DND-41 (cell line): ENCODE results near the gene ZDHHC20.

Experiments
- CTCF ChIP-seq: IDR thresholded peaks from 2 replicates; pipeline ENCODE4 v1.5.1; 2012; ENCODE audit warnings: borderline replicate concordance, low read length, moderate library complexity, mild to moderate bottlenecking; ENCODE audit not compliant: poor library complexity, severe bottlenecking; ENCODE audit errors: extremely low read depth
- EZH2 ChIP-seq: IDR thresholded peaks from 3 replicates; pipeline ENCODE4 v1.6.1; 2012; ENCODE audit warnings: borderline replicate concordance, low read depth, mild to moderate bottlenecking, moderate library complexity, low read length, inconsistent platforms; ENCODE audit not compliant: severe bottlenecking

DNA sequence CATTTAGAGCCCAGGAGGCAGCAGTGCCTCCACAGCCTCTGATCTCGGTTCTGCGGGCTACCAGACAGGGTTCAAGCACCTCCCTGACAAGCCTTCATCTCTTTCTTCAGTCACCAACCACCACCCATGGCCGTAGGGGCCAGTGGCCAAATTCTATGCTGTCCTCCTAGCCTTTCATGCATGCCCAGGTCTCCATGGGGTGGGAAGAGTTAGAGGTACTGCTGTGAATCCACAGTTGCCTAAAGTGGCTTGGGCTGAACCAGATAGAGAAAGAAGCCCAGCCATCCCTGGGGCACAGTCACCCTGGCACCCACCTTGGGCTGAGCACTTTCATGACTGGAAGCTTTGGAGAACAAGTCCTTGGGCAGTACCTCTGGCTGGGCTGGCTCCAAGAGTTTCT, 97.4 kb downstream of the ZDHHC20 start:
- no peak for TF ChIP-seq CTCF
- no peak for TF ChIP-seq EZH2
